Stimulated activated CD4-positive, alpha-beta T cell treated with anti-CD3 and anti-CD28 coated beads, Interleukin-12 subunit alpha, Interleukin-12 subunit beta, amount 100 ng/mL, for 24 hours (primary cell): Measurements from ENCODE around the gene ETV3L.
A peak's percentile ranks its signal among the peaks of the same experiment; 100 is the strongest.
"Not testable (repeated sequence)": the region's sequence is repeated elsewhere in the genome, so short reads cannot be mapped to it uniquely, and the experiment has no call there.

Experiments
- DNase-seq, 2 experiments: peaks; one replicate each; pipeline ENCODE4 v3.0.0-alpha.2; 2020; ENCODE audit warnings: low read depth in 2 of 2

Gene ETV3L

DNA sequence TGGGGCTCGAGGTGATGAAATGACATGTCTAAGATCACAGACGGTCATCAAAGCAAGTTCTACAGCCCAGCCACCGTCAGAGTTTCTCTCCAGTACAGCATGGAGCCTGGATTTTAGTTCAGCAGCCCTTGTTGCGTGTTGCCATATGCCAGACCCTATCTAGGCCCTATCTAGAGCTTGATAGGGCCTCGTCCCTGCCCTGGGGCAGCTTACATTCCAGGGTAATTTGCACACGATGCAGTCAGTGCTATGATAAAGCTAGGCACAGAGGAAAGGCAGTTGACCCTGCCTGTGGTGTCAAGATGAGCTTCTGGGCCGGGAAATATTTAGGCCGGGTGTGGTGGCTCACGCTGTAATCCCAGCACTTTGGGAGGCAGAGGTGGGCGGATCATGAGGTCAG, 18.9 kb downstream of the ETV3L start:
- no peak for DNase-seq

DNA sequence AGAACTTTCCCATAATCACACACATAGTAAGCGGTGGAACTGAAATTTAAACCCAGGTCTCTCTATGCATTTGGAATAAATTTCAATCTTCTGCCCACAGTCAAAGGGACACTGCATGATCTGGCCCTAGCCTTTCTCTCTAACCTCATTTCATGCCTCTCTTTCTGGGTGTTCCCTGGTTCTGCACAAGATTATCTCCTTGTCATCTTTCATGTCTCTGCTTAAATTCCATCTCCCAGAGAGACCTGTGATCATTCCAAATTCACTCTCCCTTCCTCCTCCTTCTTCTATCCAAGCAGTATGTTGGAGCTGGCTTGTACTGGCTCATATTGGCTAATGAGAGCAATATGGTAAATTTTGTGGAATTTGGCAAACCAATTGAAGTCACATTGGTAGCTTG, 22.2 kb downstream of the ETV3L start:
- no peak for DNase-seq

DNA sequence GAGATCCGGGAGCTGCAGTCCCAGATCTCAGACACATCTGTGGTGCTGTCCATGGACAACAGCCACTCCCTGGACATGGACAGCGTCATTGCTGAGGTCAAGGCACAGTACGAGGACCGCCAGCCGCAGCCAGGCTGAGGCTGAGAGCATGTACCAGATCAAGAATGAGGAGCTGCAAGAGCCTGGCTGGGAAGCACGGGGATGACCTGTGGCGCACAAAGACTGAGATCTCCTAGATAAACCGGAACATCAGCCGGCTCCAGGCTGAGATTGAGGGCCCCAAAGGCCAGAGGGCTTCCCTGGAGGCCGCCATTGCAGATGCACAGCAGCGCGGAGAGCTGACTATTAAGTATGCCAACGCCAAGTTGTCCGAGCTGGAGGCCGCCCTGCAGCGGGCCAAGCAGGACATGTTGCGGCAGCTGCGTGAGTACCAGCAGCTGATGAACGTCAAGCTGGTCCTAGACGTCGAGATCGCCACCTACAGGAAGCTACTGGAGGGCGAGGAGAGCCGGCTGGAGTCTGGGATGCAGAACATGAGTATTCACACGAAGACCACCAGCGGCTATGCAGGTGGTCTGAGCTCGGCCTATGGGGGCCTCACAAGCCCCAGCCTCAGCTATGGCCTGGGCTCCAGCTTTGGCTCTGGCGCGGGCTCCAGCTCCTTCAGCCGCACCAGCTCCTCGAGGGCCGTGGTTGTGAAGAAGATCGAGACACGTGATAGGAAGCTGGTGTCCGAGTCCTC, 25.5 kb downstream of the ETV3L start:
- DNase-seq, result peak in 1 of 2 experiments; percentile 46

DNA sequence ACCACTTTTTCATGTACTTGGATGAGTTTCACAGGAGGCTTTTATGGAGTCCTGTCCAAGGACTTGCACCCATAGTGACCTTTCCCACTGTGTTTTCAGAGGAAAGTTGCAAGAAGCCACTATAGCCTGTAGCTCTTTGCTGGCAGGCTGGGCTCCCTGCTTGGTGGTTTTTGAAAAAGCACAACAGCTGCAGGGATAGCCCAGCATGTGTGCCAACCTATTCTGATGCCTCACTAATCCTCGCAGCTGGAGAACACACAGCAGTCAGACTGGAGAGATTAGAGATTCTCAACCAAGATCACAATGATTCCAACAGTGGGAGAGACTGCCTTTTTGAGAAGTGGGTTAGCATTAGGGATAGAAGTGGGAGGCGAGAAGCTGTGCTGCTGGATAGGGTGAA, 30.0 kb downstream of the ETV3L start:
- DNase-seq, result no peak

DNA sequence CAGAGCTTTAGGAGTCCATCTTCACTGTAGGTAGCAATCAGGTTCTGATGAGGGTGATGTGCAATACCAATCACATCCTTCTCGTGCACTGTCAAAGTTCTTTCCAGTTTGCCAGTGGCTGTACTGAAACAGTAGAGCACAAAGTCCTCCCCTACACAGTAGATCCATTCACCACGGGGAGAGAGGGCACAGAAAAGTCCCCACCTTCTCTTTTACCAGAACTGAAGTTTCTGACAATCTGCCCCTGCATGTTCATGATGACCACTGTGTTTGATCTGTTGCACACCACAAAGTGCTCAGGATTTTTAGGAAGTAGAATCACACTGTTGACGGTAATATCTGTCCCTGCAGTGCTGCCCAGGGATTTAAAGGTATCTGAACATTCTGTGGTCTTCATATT, 40.4 kb downstream of the ETV3L start:
- not testable (repeated sequence) for DNase-seq

DNA sequence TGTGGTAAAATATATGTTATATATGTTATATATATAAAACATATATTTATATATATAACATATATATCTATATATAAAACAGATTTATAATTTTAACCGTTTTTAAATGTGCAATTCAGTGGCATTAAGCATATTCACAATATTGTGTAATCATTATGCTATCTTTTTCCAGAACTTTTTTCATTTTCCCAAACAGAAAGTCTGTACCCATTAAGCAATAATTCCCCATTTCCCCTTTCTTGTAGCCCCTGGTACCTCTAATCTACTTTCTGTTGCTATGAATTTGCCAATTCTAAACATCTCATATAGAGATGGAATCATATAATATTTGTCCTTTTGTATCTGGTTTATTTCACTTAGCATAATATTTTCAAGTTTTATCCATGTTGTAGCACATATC, 43.3 kb downstream of the ETV3L start:
- no peak for DNase-seq

DNA sequence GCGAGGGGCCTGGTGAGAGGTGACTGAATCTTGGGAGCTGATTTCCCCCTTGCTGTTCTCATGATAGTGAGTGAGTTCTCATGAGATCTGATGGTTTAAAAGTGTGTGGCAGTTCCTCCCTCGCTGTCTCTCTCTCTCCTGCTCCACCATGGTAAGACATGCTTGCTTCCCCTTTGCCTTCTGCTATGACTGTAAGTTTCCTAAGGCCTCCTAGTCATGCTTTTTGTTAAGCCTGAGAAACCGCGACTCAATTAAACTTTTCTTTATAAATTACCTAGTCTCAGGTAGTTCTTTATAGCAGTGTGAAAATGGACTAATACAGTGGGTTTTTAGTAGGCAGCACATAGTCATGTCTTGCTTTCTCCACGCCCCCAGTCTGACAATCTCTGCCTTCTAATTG, 43.9 kb downstream of the ETV3L start:
- DNase-seq, result not testable (repeated sequence)

DNA sequence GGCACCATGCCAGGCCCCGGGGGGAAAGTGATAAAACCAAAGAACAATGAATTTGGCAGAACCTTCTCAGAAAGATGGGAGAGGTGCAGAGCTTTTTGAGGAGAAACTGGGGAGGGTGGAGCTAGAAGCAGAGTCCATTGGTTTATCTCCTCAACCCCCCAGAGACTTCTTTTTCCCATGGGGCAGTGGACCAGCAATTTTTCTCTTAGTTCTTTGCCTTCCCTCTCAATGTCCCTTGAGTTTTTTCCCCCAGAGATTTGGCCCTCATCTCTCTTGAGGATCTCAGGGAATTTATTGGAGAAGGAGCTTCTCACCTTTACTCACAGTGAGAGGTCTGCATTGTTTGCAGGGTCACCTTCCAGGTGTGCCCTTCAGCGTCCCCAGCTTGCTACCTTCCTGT, 48.8 kb downstream of the ETV3L start:
- no peak for DNase-seq

DNA sequence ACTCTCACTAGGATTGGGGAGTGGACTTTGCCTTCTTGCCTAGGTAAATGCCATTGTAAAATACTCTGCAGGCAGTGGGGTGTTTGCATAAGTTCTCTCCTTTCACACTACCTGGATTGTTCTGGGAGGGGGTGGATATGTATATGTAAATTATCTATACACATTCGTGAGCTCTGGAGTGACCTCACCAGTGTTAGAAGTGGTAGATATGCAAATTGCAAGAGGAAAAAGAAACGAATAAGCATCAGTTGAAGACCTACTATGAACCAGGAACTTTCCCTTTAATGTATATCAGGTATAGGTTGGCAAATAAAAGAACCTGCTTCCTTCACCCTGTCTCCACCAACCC, 52.6 kb downstream of the ETV3L start:
- no peak for DNase-seq

DNA sequence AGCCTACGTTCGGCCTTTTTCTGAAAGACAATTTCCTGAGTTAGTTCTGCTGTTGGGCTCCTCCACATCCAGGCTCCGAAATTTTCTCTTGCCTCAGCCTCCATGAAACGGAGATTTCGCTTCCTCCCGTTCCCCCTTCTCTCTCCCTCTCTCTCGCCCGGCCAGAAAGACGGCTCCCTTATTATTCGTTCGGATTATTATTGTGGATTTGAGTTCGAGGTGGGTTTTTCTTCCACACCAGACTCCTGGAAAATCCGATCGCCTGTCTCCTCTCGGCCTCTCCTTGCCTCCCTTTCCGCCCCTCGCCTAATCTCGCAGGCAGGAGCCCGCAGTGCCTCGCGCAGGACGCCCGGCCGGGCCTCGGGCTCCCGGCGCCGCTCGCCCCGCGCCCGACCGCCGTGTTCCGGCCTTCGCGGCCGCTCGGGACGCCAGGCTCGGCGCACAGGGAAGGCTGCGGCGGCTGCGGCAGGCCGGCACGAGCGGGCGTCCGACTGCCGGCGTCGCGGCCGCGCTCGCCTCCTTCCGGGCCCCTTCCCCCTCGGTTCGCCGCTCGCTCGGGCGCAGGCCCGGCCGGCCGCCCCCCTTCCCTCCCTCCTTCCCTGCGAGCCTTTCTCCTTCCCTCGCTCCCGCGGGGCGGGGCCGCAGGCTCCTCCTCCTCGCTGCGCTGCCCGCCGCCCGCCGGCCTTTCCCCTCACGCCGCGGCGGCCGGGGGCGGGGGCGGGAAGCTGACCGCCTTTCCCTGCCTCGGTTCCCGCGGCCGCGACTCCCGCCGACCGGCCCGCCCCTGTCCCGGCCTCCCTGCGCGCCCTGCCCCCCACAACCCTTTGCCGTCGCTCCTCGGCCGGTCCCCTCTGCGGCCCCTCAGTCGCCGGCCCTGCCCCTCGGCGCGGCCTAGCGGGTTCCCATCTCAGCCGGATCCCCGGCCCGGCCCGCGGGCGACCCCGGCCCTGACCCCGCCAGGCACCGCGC, 54.1 kb downstream of the ETV3L start, which contains the start of gene ARHGEF11:
TSS of gene ARHGEF11 (minus strand) at position 493 of the 969 bp plus-strand sequence. CDS start 1,412 bp downstream, outside the sequence.
- DNase-seq, result peak in 1 of 2 experiments; percentile 34

DNA sequence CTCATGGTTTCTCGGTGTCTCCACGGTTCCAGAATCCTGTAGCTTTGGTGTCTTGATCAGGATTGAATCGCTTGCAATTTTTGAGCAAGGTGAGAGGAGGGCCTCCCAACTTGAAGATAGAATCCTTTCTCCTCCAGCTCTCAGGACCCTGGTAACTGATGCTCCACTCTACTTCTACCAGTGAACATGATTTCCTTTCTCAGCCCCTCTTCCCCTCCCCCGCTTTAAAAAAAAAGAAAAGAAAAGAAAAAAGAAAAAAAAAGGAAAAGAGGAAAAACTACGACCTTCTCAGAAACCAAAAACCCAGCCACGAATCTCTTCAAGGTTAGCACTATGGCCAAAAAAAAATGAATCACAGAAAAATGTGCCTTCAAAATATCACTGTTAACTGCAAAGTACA, 55.3 kb downstream of the ETV3L start:
- no peak for DNase-seq

DNA sequence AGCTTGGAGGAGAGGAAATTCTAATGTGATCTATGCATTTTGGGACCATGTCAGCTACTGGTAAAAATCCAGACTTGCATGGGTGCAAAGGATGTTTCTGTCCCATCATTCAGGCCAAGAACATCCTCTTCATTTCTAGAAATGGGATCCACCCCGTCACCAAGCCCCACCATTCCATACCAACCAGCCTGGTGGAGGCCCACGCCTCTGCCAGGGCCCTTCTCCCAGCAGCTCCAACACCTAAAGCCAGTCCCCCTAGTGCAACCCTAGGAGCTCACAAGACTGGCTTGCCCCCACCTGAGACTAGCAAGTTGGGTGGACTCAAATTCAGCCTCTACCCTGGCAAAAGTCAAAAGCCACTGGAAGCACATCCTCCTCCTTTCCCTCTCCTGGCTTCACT, 55.9 kb downstream of the ETV3L start:
- DNase-seq, result no peak

DNA sequence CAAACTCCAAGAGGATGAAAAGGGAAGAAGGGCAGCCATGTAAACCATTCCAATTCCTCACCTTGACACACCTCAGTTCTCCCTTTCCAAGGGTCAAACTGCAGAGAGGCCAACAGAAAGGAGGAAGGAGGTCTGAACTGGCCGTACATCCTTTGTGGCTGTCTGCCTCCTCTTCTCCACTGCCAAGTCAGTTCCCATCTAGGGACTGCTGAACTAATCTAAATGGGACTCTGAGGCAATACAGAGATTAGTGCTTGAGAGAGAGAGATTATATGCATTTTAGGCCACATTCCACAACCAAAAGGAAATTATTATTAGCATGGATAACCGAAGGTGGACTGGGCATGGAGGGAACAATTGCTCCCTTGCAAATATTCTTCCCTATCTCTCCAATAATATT, 56.8 kb downstream of the ETV3L start:
- DNase-seq, result no peak
